Mesendoderm (in vitro differentiated cells): ENCODE measurements around the gene RASGRP2.
A peak's percentile ranks its signal among the peaks of the same experiment; 100 is the strongest.

Experiments used
- DNase-seq: peaks from one replicate; pipeline ENCODE4 v3.0.0; 2013
- H2AK5ac ChIP-seq: 2 replicates; pipeline ENCODE4 v1.6.1; 2013; ENCODE audit warnings: low read length, inconsistent platforms
- H2BK120ac ChIP-seq: 2 replicates; pipeline ENCODE4 v1.6.1; 2013; ENCODE audit warnings: low read depth, mild to moderate bottlenecking, low read length, moderate library complexity, mixed read lengths
- H2BK15ac ChIP-seq: replicated peaks from 2 replicates; pipeline ENCODE4 v1.6.1; 2013; ENCODE audit warnings: low read depth, mild to moderate bottlenecking, moderate library complexity
- H2BK5ac ChIP-seq: 2 replicates; pipeline ENCODE4 v1.6.1; 2013; ENCODE audit warnings: low read length, inconsistent platforms
- H3K18ac ChIP-seq: 2 replicates; pipeline ENCODE4 v1.6.1; 2013; ENCODE audit warnings: mild to moderate bottlenecking, low read length, mixed read lengths
- H3K23ac ChIP-seq: one replicate; pipeline ENCODE4 v1.6.1; 2013; ENCODE audit warnings: low read length
- H3K27ac ChIP-seq: 2 replicates; pipeline ENCODE4 v1.5.1; 2013; ENCODE audit warnings: low read depth, mild to moderate bottlenecking, inconsistent platforms, low read length, moderate library complexity
- H3K27me3 ChIP-seq: 2 replicates; pipeline ENCODE4 v1.6.1; 2013; ENCODE audit warnings: low read length, control low read depth, mild to moderate bottlenecking, inconsistent platforms; ENCODE audit not compliant: insufficient read depth, poor library complexity
- H3K36me3 ChIP-seq: 2 replicates; pipeline ENCODE4 v1.6.1; 2013; ENCODE audit warnings: low read length, inconsistent platforms; ENCODE audit not compliant: control insufficient read depth, insufficient read depth
- H3K4ac ChIP-seq: one replicate; pipeline ENCODE4 v1.6.1; 2013; ENCODE audit warnings: low read depth, mild to moderate bottlenecking, low read length, moderate library complexity
- H3K4me1 ChIP-seq: 2 replicates; pipeline ENCODE4 v1.6.1; 2013; ENCODE audit warnings: low read depth, low read length, inconsistent platforms; ENCODE audit not compliant: control insufficient read depth
- H3K4me2 ChIP-seq: 2 replicates; pipeline ENCODE4 v1.6.1; 2013; ENCODE audit warnings: low read length
- H3K4me3 ChIP-seq: 2 replicates; pipeline ENCODE4 v1.5.1; 2013; ENCODE audit warnings: mild to moderate bottlenecking, low read length
- H3K56ac ChIP-seq: one replicate; pipeline ENCODE4 v1.6.1; 2013; ENCODE audit warnings: low read length
- H3K79me1 ChIP-seq: 2 replicates; pipeline ENCODE4 v1.6.1; 2013; ENCODE audit warnings: low read length, inconsistent platforms
- H3K79me2 ChIP-seq: 2 replicates; pipeline ENCODE4 v1.6.1; 2013; ENCODE audit warnings: mild to moderate bottlenecking, low read length; ENCODE audit not compliant: control insufficient read depth, insufficient read depth
- H3K9ac ChIP-seq: 2 replicates; pipeline ENCODE4 v1.6.1; 2013; ENCODE audit warnings: low read length, inconsistent platforms
- H4K5ac ChIP-seq: one replicate; pipeline ENCODE4 v1.6.1; 2013; ENCODE audit warnings: low read length
- H4K8ac ChIP-seq: one replicate; pipeline ENCODE4 v1.6.1; 2013; ENCODE audit warnings: low read depth, mild to moderate bottlenecking, control low read depth, low read length, moderate library complexity
- WGBS: extraction: QIAGEN DNeasy Blood & Tissue Kit; methylation state at CpG from one replicate; pipeline ENCODE4 v1.1.7; 2013; ENCODE audit warnings: low lambda C conversion rate, missing lambda C conversion rate; ENCODE audit not compliant: insufficient coverage; ENCODE audit errors: extremely low coverage; 5-methylcytosine and 5-hydroxymethylcytosine counted together

Gene RASGRP2

DNA sequence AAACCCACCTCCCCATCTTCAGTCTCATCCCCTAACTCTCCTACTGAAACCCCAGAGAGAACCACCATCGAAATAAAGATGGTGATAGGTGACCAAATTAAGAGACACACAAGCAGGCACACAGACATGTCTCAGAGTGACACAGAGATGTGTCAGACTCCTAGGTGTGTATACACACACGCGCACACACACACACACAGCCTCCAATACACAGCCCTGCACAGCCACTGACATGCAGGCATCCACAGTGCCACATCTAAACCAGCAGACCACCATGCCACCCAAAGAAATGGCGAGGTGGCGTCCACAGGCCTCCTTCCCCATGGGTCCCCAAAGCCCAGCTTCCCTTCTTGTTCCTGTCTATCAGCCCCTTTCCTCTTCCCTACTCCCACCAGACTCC lies 48.4 kb downstream of the RASGRP2 start:
- H3K36me3 ChIP-seq: no peaks in the 10 kb centered on the region
- WGBS: no CpG with 5 or more reads among the region's 5 CpGs
- H2BK5ac ChIP-seq: no peak overlapping the region
- no peak overlapping the region for H2AK5ac ChIP-seq
- H3K9ac ChIP-seq: no peak overlapping the region
- no peak overlapping the region for H3K18ac ChIP-seq
- no peak overlapping the region for H4K5ac ChIP-seq
- no peaks in the 10 kb centered on the region for H3K4me1 ChIP-seq
- no peak for DNase-seq
- no peak overlapping the region for H3K56ac ChIP-seq
- H3K4ac ChIP-seq: no peak overlapping the region
- H3K23ac ChIP-seq: no peak overlapping the region
- no peak overlapping the region for H3K4me3 ChIP-seq
- H4K8ac ChIP-seq: no peak overlapping the region
- H3K4me2 ChIP-seq: no peak overlapping the region
- H3K27me3 ChIP-seq: no peaks in the 10 kb centered on the region
- H3K79me2 ChIP-seq: no peaks in the 10 kb centered on the region
- H2BK120ac ChIP-seq: no peak overlapping the region
- no peaks in the 10 kb centered on the region for H3K79me1 ChIP-seq
- no peak overlapping the region for H2BK15ac ChIP-seq
- no peak overlapping the region for H3K27ac ChIP-seq

DNA sequence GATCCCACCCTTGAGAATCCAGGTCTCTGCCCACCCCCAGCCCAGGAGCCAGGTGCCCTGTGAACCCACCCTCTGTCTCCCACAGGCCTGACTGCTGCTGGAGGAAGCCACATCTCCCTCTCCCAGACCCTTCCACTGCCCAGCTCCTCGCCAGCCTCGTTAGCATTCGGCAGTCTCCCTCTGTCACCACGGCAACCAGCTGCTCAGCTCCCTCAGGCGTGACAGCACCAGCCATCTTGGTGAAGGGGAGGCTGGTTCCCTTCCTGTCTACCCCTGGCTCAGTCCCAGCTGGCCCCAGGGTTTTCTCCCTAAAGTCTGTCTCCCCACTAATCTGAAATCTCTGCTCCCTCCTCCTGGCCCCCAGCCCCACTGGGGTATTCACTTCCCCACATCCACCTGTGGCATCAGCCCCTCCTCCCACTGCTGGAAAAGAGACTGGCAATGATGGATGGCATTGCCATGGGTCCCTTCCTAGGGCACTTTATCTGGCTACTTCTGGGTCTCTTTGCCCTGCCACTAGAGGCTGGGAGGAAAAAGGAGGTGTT lies 49.0 kb downstream of the RASGRP2 start:
- Histone ChIP-seq H2AK5ac (no peak overlapping the region), H3K4me1 (no peaks in the 10 kb centered on the region), H2BK5ac (no peak overlapping the region), H3K27ac (no peak overlapping the region), H3K79me2 (no peaks in the 10 kb centered on the region), H3K4me2 (no peak overlapping the region), H3K4ac (no peak overlapping the region), H3K27me3 (no peaks in the 10 kb centered on the region), H3K18ac (no peak overlapping the region), H2BK120ac (no peak overlapping the region), H4K5ac (no peak overlapping the region), H3K9ac (no peak overlapping the region), H3K4me3 (no peak overlapping the region), H3K79me1 (no peaks in the 10 kb centered on the region), H4K8ac (no peak overlapping the region), H3K23ac (no peak overlapping the region), H3K36me3 (no peaks in the 10 kb centered on the region), H3K56ac (no peak overlapping the region), H2BK15ac (no peak overlapping the region)
- no CpG with 5 or more reads among the region's 5 CpGs for WGBS
- DNase-seq: peak; percentile 79

DNA sequence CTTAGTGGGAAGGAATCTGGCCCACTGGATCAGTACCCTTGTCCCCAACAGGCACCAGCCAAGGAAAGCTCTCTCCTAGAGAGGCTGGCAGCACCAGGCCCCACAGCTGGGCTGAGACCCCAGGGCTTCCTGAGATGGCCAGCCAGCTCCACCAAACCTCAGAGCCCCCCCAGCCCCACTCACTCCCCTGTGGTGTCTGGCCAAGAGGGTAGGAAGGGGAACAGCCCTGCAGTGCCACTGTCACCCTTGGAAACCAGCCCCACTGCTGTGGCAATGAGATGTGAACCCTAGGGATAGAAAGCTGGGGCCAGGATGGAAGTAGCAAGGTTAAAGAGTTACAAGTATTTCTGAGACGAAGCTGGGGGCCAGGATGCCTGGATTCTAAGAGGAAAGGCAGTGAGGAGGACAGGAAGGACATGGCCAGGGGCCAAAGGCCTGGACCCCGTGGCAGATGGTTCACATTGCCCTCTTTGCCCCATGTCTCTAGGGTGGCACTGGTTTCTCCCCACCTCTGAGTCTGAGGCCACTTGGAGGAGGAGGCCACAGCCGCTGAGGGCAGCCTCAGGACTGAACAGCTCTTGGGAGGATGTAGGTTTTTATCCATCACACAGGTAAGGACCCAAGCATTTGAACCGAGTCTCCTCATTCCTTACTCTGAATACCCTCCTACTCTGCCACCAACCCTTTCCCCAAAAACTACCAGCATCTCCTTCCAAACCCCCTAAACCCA lies 49.8 kb downstream of the RASGRP2 start:
- Histone ChIP-seq H3K4me3 (no peak overlapping the region), H3K27me3 (no peaks in the 10 kb centered on the region), H3K4ac (no peak overlapping the region), H3K36me3 (no peaks in the 10 kb centered on the region), H3K4me2 (no peak overlapping the region), H4K5ac (no peak overlapping the region), H4K8ac (no peak overlapping the region), H3K18ac (no peak overlapping the region), H3K9ac (no peak overlapping the region), H3K27ac (no peak overlapping the region), H2BK5ac (no peak overlapping the region), H3K79me1 (no peaks in the 10 kb centered on the region), H2BK15ac (no peak overlapping the region), H2AK5ac (no peak overlapping the region), H3K4me1 (no peaks in the 10 kb centered on the region), H3K23ac (no peak overlapping the region), H3K56ac (no peak overlapping the region), H3K79me2 (no peaks in the 10 kb centered on the region), H2BK120ac (no peak overlapping the region)
- WGBS: no CpG with 5 or more reads among the region's 4 CpGs
- no peak for DNase-seq

DNA sequence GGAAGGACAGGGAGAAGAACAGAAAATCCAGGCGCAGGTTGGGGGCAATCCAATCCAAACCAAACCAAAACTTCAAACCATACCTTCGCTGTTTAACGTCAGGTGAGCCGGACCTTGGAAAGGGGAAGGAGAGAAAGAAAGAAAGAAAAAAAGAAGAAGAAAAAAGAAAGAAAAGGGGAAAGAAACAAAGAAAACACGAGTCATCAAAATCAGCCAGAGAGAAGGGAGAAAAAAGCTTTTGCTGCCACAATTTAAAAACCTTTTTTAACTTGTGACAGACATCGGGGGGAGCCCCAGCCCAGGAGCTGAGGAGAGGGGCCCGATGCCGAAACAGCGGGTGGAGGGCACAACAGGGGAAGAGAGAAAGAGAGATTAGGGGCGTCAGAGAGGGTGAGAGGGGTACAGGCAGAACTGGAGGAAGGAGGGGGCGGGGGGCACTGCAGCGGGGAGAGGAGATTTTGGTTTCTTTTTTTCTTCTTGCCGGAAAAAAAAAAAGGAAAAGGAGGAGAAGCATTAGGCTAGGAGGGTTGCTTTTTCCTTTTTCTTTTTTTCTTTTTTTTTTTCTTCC lies 51.1 kb downstream of the RASGRP2 start:
- no peak for DNase-seq
- no peak overlapping the region for H3K18ac ChIP-seq
- H3K4me1 ChIP-seq: no peaks in the 10 kb centered on the region
- H3K9ac ChIP-seq: no peak overlapping the region
- H3K36me3 ChIP-seq: no peaks in the 10 kb centered on the region
- no peaks in the 10 kb centered on the region for H3K79me1 ChIP-seq
- H3K27ac ChIP-seq: no peak overlapping the region
- H2BK5ac ChIP-seq: no peak overlapping the region
- no peak overlapping the region for H3K4me3 ChIP-seq
- no peak overlapping the region for H4K5ac ChIP-seq
- no peak overlapping the region for H4K8ac ChIP-seq
- no peak overlapping the region for H3K4ac ChIP-seq
- H2AK5ac ChIP-seq: no peak overlapping the region
- H3K27me3 ChIP-seq: no peaks in the 10 kb centered on the region
- WGBS: no CpG with 5 or more reads among the region's 13 CpGs
- no peak overlapping the region for H3K4me2 ChIP-seq
- H2BK120ac ChIP-seq: no peak overlapping the region
- H3K56ac ChIP-seq: no peak overlapping the region
- no peak overlapping the region for H2BK15ac ChIP-seq
- H3K79me2 ChIP-seq: no peaks in the 10 kb centered on the region
- H3K23ac ChIP-seq: no peak overlapping the region

DNA sequence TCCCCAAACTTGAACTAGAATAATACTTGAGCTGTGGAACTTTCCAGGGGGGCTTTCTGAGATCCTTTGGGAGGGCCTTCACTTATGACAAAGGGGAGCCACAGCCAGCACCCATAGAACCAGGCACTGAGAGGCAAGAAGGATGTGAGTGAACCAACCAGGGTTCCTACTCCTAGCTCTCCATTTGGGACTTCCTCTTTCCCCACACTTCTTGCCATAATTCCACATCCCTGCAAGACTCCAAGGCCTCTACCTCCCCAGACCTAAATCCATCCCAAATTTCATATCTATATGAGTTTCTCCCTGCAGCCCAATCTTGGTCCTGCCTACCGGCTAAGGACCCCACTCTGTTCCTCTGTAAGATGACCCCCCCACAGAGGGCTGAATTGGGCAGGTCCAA lies 52.4 kb downstream of the RASGRP2 start:
- DNase-seq: no peak
- Histone ChIP-seq H2AK5ac (no peak overlapping the region), H3K4me1 (no peaks in the 10 kb centered on the region), H3K9ac (no peak overlapping the region), H3K79me1 (no peaks in the 10 kb centered on the region), H3K56ac (no peak overlapping the region), H3K4ac (no peak overlapping the region), H3K23ac (no peak overlapping the region), H3K18ac (no peak overlapping the region), H3K4me2 (no peak overlapping the region), H2BK15ac (no peak overlapping the region), H3K36me3 (no peaks in the 10 kb centered on the region), H2BK5ac (no peak overlapping the region), H3K4me3 (no peak overlapping the region), H3K27me3 (no peaks in the 10 kb centered on the region), H3K27ac (no peak overlapping the region), H3K79me2 (no peaks in the 10 kb centered on the region), H4K5ac (no peak overlapping the region), H4K8ac (no peak overlapping the region), H2BK120ac (no peak overlapping the region)
- no CpG with 5 or more reads among the region's 1 CpG for WGBS
